ENCODE results near the gene DUSP10.

Gene DUSP10

GRCh38 chr1:221655766-221656305, 86.1 kb downstream of the DUSP10 start:
- H3K4me3 ChIP-seq (ENCODE audit: low read depth, low read length), result no peak overlapping the region
